HepG2 (cell line): ENCODE measurements around the gene ASCC2. TPM values are rescaled to one million over a fixed set of nuclear protein-coding genes. Genes with fewer than 3 reads are reported as not detected.

ENCODE experiments used
- CBFB ChIP-seq: sonication (generic); formaldehyde crosslinking; IDR thresholded peaks from 2 replicates; pipeline ENCODE4 v1.4.0; 2020; ENCODE audit warnings: missing genetic modification reagents
- CENPT ChIP-seq: sonication (generic); formaldehyde crosslinking; IDR thresholded peaks from 2 replicates; pipeline ENCODE4 v1.8.0; 2022; ENCODE audit warnings: low read depth, mild to moderate bottlenecking, moderate library complexity, missing genetic modification reagents
- GATAD1 ChIP-seq: IDR thresholded peaks from 2 replicates; pipeline ENCODE4 v1.6.1; 2016; ENCODE audit warnings: missing genetic modification reagents, missing compliant biosample characterization
- GATAD2A ChIP-seq: IDR thresholded peaks from 2 replicates; pipeline ENCODE4 v1.6.1; 2016
- HCFC1 ChIP-seq: fragments of 150-350 bp; IDR thresholded peaks from 2 replicates; pipeline ENCODE4 v1.6.1; 2014; ENCODE audit warnings: low read depth, low read length
- HMG20B ChIP-seq: conservative IDR thresholded peaks from 2 replicates; pipeline ENCODE4 v1.6.1; 2016; ENCODE audit warnings: missing genetic modification reagents, missing compliant biosample characterization
- HOXA9 ChIP-seq: sonication (generic); formaldehyde crosslinking; IDR thresholded peaks from 2 replicates; pipeline ENCODE4 v1.8.1; 2022; ENCODE audit warnings: missing genetic modification reagents, mild to moderate bottlenecking, moderate library complexity, borderline replicate concordance
- MTA1 ChIP-seq: sonication (generic); formaldehyde crosslinking; IDR thresholded peaks from 2 replicates; pipeline ENCODE4 v1.4.0; 2020; ENCODE audit warnings: missing genetic modification reagents, mild to moderate bottlenecking, borderline replicate concordance
- NFE2L1 ChIP-seq: sonication (generic); formaldehyde crosslinking; IDR thresholded peaks from 2 replicates; pipeline ENCODE4 v1.4.0; 2020; ENCODE audit warnings: missing genetic modification reagents, mild to moderate bottlenecking, borderline replicate concordance
- ZFP82 ChIP-seq: sonication (generic); formaldehyde crosslinking; IDR thresholded peaks from 2 replicates; pipeline ENCODE4 v1.5.1; 2020; ENCODE audit warnings: mild to moderate bottlenecking, missing genetic modification reagents, borderline replicate concordance
- ZKSCAN5 ChIP-seq: sonication (generic); formaldehyde crosslinking; IDR thresholded peaks from 2 replicates; pipeline ENCODE4 v1.5.1; 2020; ENCODE audit warnings: mild to moderate bottlenecking, missing genetic modification reagents
- ZNF20 ChIP-seq: sonication (generic); formaldehyde crosslinking; IDR thresholded peaks from 2 replicates; pipeline ENCODE4 v1.4.0; 2020; ENCODE audit warnings: mild to moderate bottlenecking, moderate library complexity, missing genetic modification reagents
- ZNF235 ChIP-seq: sonication (generic); formaldehyde crosslinking; IDR thresholded peaks from 2 replicates; pipeline ENCODE4 v1.8.1; 2023; ENCODE audit warnings: mild to moderate bottlenecking, missing genetic modification reagents, borderline replicate concordance
- ZNF329 ChIP-seq: sonication (generic); formaldehyde crosslinking; IDR thresholded peaks from 2 replicates; pipeline ENCODE4 v1.9.0; 2021; ENCODE audit warnings: low read depth, mild to moderate bottlenecking, missing genetic modification reagents
- ZNF761 ChIP-seq: sonication (generic); formaldehyde crosslinking; conservative IDR thresholded peaks from 2 replicates; pipeline ENCODE4 v1.4.0; 2020; ENCODE audit warnings: mild to moderate bottlenecking, missing genetic modification reagents
- ZNF776 ChIP-seq: sonication (generic); formaldehyde crosslinking; IDR thresholded peaks from 2 replicates; pipeline ENCODE4 v1.4.0; 2020; ENCODE audit warnings: mild to moderate bottlenecking, missing genetic modification reagents
- ZNF891 ChIP-seq: sonication (generic); formaldehyde crosslinking; IDR thresholded peaks from 2 replicates; pipeline ENCODE4 v1.5.0; 2020; ENCODE audit warnings: mild to moderate bottlenecking, missing genetic modification reagents
- polyA plus RNA-seq, 8 experiments: library from polyadenylated mRNA; depleted of rRNA in 3 of 8; stranded (reverse) in 7 of 8; unstranded in 1 of 8; fragments of >200 nt; fragmentation: Illumina TruSeq in 4 of 8; extraction: Trizol in 4 of 8; gene quantifications; 2 replicates each; pipeline versions ENCODE4 v1.2.1 to v1.2.3, GENCODE V29; 2011 to 2016; ENCODE audit warnings: low read depth in 4 of 8, missing spikeins in 1 of 8, mixed read lengths in 1 of 8; ENCODE audit not compliant: insufficient read depth in 1 of 8
- total RNA-seq, 5 experiments: library from RNA; depleted of rRNA; stranded (reverse); fragments of >200 nt; fragmentation: Illumina TruSeq; extraction: Trizol; gene quantifications; 2 replicates each; pipeline ENCODE4 v1.2.3, GENCODE V29; 2016; ENCODE audit warnings: low read depth in 1 of 5
- TF ChIP-seq, protein P1 (sequence below): sonication (generic); formaldehyde crosslinking; IDR thresholded peaks from 2 replicates; pipeline ENCODE4 v1.5.1; 2020; ENCODE audit warnings: mild to moderate bottlenecking, moderate library complexity, missing genetic modification reagents
- TF ChIP-seq, protein P2 (sequence below): sonication (generic); formaldehyde crosslinking; IDR thresholded peaks from 2 replicates; pipeline ENCODE4 v1.5.1; 2020; ENCODE audit warnings: mild to moderate bottlenecking, missing genetic modification reagents, moderate library complexity
- TF ChIP-seq, protein P3 (sequence below): sonication (generic); IDR thresholded peaks from 2 replicates; pipeline ENCODE4 v1.6.1; 2016; ENCODE audit warnings: low read depth, borderline replicate concordance
- TF ChIP-seq, protein P4 (sequence below): fragments of 450-650 bp; IDR thresholded peaks from 2 replicates; pipeline ENCODE4 v1.6.1; 2017; ENCODE audit warnings: mild to moderate bottlenecking
- TF ChIP-seq, protein P5 (sequence below): conservative IDR thresholded peaks from 2 replicates; pipeline ENCODE4 v1.6.1; 2018; ENCODE audit warnings: missing genetic modification reagents

Gene ASCC2
- total and polyA plus RNA-seq, 2 of the 13 experiments (the other 11 are each of a cell fraction or from before 2014, with no cell fraction given), result 26.2 to 26.3 TPM

DNA sequence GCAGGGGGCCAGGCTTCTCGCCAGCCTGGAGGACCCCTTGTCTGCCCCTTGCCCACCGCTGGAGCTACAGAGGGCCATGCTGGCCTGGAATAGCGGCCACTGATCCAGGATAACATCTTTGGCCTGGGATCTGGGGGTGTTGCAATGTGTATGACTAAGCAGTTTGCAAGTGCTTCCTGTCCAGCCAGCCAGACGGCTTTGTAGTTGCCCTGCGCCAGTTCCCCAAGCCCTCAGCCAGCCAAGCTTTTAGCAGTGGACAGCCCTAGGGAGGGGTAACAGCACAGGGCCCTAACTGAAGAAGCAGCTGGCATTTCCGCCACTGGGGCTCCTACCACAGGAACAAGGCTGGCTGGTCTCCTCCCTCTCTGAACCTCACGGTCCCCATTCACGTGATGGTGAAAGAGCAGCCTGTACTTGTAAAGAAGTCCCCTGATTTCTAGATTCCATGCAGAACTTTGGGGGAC, 38.8 kb downstream of the ASCC2 start (continued):
- TF ChIP-seq HOXA9 (no peak), ZNF329 (CRISPR knock-in tag) (no peak), GATAD2A (CRISPR knock-in tag) (peak; percentile 86), CBFB (CRISPR knock-in tag) (0 out of 2 replicates have a peak, but pooled peaks have one; percentile 47), NFE2L1 (peak; percentile 97; the same call in 1 of the 2 replicates), ZKSCAN5 (CRISPR knock-in tag) (no peak), ZNF235 (no peak), ZNF20 (CRISPR knock-in tag) (no peak), ZFP82 (CRISPR knock-in tag) (no peak), GATAD1 (CRISPR knock-in tag) (peak; percentile 49; the same call in 1 of the 2 replicates), MTA1 (CRISPR knock-in tag) (peak; percentile 65; the same call in 1 of the 2 replicates), ZNF761 (CRISPR knock-in tag) (no peak), HCFC1 (no peak), ZNF891 (CRISPR knock-in tag) (no peak), ZNF776 (CRISPR knock-in tag) (no peak), CENPT (no peak), HMG20B (CRISPR knock-in tag) (peak; percentile 66; the same call in 1 of the 2 replicates)
- TF ChIP-seq, protein P1, sequence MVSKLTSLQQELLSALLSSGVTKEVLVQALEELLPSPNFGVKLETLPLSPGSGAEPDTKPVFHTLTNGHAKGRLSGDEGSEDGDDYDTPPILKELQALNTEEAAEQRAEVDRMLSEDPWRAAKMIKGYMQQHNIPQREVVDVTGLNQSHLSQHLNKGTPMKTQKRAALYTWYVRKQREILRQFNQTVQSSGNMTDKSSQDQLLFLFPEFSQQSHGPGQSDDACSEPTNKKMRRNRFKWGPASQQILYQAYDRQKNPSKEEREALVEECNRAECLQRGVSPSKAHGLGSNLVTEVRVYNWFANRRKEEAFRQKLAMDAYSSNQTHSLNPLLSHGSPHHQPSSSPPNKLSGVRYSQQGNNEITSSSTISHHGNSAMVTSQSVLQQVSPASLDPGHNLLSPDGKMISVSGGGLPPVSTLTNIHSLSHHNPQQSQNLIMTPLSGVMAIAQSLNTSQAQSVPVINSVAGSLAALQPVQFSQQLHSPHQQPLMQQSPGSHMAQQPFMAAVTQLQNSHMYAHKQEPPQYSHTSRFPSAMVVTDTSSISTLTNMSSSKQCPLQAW (CRISPR knock-in tag), result peak; percentile 47; the same call in 1 of the 2 replicates
- TF ChIP-seq, protein P2, sequence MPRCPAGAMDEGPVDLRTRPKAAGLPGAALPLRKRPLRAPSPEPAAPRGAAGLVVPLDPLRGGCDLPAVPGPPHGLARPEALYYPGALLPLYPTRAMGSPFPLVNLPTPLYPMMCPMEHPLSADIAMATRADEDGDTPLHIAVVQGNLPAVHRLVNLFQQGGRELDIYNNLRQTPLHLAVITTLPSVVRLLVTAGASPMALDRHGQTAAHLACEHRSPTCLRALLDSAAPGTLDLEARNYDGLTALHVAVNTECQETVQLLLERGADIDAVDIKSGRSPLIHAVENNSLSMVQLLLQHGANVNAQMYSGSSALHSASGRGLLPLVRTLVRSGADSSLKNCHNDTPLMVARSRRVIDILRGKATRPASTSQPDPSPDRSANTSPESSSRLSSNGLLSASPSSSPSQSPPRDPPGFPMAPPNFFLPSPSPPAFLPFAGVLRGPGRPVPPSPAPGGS, result no peak
- TF ChIP-seq, protein P3, sequence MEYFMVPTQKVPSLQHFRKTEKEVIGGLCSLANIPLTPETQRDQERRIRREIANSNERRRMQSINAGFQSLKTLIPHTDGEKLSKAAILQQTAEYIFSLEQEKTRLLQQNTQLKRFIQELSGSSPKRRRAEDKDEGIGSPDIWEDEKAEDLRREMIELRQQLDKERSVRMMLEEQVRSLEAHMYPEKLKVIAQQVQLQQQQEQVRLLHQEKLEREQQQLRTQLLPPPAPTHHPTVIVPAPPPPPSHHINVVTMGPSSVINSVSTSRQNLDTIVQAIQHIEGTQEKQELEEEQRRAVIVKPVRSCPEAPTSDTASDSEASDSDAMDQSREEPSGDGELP, result peak; percentile 60; the same call in 1 of the 2 replicates
- TF ChIP-seq, protein P4, sequence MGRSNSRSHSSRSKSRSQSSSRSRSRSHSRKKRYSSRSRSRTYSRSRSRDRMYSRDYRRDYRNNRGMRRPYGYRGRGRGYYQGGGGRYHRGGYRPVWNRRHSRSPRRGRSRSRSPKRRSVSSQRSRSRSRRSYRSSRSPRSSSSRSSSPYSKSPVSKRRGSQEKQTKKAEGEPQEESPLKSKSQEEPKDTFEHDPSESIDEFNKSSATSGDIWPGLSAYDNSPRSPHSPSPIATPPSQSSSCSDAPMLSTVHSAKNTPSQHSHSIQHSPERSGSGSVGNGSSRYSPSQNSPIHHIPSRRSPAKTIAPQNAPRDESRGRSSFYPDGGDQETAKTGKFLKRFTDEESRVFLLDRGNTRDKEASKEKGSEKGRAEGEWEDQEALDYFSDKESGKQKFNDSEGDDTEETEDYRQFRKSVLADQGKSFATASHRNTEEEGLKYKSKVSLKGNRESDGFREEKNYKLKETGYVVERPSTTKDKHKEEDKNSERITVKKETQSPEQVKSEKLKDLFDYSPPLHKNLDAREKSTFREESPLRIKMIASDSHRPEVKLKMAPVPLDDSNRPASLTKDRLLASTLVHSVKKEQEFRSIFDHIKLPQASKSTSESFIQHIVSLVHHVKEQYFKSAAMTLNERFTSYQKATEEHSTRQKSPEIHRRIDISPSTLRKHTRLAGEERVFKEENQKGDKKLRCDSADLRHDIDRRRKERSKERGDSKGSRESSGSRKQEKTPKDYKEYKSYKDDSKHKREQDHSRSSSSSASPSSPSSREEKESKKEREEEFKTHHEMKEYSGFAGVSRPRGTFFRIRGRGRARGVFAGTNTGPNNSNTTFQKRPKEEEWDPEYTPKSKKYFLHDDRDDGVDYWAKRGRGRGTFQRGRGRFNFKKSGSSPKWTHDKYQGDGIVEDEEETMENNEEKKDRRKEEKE, result no peak
- TF ChIP-seq, protein P5, sequence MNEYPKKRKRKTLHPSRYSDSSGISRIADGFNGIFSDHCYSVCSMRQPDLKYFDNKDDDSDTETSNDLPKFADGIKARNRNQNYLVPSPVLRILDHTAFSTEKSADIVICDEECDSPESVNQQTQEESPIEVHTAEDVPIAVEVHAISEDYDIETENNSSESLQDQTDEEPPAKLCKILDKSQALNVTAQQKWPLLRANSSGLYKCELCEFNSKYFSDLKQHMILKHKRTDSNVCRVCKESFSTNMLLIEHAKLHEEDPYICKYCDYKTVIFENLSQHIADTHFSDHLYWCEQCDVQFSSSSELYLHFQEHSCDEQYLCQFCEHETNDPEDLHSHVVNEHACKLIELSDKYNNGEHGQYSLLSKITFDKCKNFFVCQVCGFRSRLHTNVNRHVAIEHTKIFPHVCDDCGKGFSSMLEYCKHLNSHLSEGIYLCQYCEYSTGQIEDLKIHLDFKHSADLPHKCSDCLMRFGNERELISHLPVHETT, result peak; percentile 41; the same call in 1 of the 2 replicates
